HG03521 (cell line): Measurements from ENCODE around the gene DENND4C.
"Not testable (repeated sequence)": the region's sequence is repeated elsewhere in the genome, so short reads cannot be mapped to it uniquely, and the experiment has no call there.

Source experiments
- ATAC-seq: cut with Tn5 transposase; IDR thresholded peaks from one replicate; pipeline ENCODE4 v1.9.1; 2021; ENCODE audit warnings: mild to moderate bottlenecking, moderate library complexity; ENCODE audit not compliant: unreplicated experiment

The DENND4C gene

DNA sequence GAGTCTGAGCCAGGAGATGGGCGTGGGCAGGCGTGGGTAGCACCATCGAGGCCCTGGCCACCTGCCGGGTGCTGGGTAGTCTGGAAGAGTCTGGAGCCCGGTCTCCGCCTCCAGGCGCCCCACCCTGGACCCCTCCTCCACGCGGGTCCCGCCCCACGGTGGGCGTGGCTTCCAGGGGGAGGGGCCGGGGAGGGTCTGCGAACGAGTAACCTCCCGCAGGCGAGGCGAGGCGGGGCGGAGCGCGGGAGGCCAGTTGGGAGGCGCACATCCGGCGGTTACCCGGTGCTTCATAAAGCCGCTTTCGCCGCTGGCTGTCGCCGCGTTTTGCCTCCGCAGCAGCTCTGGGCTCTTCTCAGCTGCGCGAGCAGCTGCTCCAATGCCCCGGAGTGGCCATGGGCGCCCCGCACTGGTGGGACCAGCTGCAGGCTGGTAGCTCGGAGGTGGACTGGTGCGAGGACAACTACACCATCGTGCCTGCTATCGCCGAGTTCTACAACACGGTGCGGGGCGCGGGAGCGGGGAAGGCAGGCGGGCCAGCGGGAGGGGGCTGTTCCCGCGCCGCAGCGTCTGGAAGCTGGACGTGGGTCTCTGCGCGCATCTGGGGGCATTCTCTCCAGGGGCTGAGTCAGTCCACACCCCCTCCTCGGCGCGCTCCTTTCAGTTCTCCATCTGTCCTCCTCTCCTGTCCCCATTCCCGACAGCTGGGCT lies 178.4 kb downstream of the DENND4C start, which contains the start of gene ACER2:
ACER2 (plus strand) TSS at position 317 of the 708 bp plus-strand sequence; CDS start at position 393, 76 bp downstream.
- ATAC-seq: peak; percentile 91

DNA sequence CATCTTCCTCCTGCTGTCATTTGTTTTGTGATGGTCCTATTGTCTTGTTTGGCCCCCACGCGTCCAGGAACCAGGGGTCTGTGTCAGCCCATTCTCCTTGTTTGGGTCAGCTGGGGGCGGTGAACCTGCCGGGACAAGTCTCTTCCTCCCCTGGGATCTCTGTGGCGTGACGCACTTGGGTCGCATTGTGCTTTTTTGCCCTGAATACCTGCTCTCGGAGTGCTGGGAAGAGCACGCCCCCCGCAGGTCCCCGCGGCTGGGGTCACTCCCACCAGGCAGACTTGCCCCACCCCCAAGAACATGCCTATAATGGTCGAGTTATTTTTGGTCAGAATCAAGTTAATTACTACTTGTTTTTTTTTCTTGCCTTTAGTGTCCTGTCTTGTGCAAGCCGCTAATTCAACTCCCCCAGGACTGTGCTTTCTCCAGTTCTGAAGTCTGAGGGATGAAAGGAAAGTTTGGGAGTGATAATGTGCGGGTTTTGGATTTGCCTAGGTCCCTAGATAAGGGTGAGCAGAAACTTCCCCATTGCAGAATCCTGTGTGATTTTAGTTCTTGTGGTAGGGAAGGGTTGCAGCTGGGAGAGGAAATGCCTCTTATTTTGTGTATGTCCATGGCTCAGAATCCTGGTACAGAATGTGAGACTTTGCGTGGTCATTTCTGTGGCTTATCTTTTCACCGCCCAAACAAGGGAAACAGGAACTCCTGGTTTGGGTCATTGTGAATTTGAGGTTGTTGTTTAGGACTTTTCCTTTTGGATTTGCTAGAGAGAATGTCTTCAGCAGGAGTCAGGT lies 179.1 kb downstream of the DENND4C start:
- no peak for ATAC-seq

DNA sequence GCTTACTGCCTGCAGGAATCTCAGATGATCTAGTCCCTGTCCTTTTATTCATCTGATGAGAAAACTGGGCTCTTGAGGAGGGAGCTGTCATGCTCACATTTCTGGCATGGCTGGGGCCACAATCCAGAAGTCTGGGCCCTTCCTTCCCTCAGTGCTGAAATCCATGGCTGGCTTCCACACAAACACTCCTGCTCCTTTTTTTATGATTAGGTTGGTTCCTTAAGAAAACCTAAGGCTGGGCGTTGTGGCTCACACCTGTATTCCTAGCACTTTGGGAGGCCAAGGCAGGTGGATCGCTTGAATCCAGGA lies 179.7 kb downstream of the DENND4C start:
- ATAC-seq: no peak

DNA sequence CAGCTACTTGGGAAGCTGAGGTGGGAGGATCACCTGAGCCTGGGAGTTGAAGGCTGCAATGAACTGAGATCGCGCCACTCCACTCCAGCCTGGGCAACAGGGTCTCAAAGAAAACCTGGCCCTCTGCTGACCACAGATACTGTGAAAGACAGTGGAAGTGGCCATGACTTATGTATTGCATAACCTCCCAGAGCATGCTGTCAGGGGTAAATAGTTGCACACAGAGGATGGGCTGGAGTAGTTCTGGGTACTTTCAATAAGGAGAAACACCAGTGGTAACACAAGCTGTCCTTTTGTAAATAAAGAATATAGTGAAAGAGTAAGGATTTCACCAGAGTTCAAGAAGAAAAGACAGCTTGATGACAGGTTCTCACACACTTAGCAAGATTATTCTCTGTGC lies 180.1 kb downstream of the DENND4C start:
- ATAC-seq: no peak

DNA sequence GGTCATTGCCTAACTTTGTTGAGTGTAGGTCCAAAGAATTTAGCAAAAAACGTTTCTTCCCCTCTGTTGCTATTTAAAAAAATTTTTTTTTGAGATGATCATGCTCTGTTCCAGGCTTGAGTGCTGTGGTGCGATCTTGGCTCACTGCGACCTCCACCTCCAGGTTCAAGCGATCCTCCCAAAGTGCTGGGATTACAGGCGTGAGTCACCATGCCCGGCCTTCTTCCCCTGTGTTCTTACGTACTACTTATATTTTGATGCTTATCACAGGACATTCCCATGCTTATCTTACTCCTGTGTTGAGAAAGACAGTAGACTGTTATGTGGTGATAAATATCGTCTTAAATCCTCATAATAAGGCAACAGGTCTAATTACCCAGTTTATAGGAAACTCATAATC lies 180.8 kb downstream of the DENND4C start:
- ATAC-seq: no peak

DNA sequence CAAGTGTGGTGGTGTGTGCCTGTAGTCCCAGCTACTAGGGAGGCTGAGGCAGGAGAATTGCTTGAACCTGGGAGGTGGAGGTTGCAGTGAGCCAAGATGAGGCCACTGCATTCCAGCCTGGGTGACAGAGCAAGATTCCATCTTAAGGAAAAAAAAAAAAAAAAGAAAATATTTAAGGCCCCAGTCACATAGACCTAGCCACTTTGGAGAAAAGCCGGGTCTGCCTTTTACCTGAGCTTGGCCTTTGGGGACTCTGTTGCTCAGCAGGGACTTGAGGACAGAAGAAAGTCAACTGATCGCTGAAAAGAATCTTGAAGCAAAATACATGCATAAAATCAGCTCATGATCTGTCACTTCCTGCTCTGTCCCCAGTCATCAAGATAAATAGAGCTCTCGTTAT lies 183.0 kb downstream of the DENND4C start:
- ATAC-seq: not testable (repeated sequence)

DNA sequence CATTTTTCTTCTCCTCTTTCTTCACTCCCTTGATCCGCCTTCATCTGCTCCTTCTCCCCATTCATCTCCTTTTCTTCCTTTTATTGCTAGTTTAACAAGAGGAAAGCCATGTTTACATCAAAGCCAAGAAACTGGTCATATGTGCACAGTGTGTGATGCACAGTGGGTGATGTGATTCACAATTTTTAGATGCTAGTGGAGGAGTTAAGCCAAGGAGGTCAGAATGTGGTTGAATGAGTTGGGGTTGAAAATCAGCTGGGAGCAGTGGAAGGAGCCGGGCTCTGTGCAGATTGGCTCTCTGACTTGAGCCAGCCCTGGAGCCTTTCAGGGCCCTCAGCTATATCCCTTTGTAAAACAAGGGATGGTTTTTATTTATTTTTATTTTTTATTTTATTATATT lies 185.7 kb downstream of the DENND4C start:
- ATAC-seq: no peak

DNA sequence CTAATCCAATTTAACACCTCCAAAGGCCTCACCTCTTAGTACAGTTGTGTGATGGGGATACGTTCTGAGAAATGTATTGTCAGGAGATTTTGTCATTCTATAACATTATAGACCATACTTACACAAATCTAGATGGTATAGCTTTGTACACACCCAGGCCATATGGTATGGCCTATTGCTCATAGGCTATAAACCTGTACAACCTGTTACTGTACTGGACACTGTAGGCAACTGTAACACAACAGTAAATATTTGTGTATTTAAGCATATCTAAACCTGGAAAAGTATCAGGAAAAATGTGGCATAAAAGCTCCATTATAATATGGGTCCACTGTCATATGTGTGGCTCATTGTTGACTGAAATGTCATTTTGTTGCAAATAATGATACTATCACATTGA lies 190.4 kb downstream of the DENND4C start:
- no peak for ATAC-seq
